Endothelial cell (in vitro differentiated cells): ENCODE results near the gene MINK1. TPM values are rescaled to one million over a fixed set of nuclear protein-coding genes. Genes with fewer than 3 reads are reported as not detected.

Source experiments
- DNase-seq: peaks from one replicate; pipeline ENCODE4 v3.0.0; 2021; ENCODE audit warnings: low spot score
- H3K27ac Mint-ChIP-seq: one replicate; pipeline ENCODE4 v1.8.0; 2021; ENCODE audit warnings: mixed read lengths, inconsistent platforms; ENCODE audit not compliant: unreplicated experiment
- H3K27me3 Mint-ChIP-seq: one replicate; pipeline ENCODE4 v1.8.0; 2021; ENCODE audit warnings: mild to moderate bottlenecking, moderate library complexity, mixed read lengths, inconsistent platforms; ENCODE audit not compliant: unreplicated experiment
- H3K36me3 Mint-ChIP-seq: one replicate; pipeline ENCODE4 v1.8.0; 2021; ENCODE audit warnings: mild to moderate bottlenecking, low read depth, mixed read lengths, inconsistent platforms; ENCODE audit not compliant: unreplicated experiment
- H3K4me1 Mint-ChIP-seq: one replicate; pipeline ENCODE4 v1.8.0; 2021; ENCODE audit warnings: mild to moderate bottlenecking, mixed read lengths, inconsistent platforms; ENCODE audit not compliant: unreplicated experiment
- H3K4me3 Mint-ChIP-seq: one replicate; pipeline ENCODE4 v1.8.0; 2021; ENCODE audit warnings: mild to moderate bottlenecking, mixed read lengths, inconsistent platforms; ENCODE audit not compliant: unreplicated experiment
- H3K9me3 Mint-ChIP-seq: one replicate; pipeline ENCODE4 v1.8.0; 2021; ENCODE audit warnings: mixed read lengths, inconsistent platforms; ENCODE audit not compliant: unreplicated experiment
- CTCF ChIP-seq: fragments of 200-600 bp; sonication (generic); IDR thresholded peaks from one replicate; pipeline ENCODE4 v1.5.0; 2021; ENCODE audit warnings: antibody characterized with exemption; ENCODE audit not compliant: unreplicated experiment
- total RNA-seq: library from RNA; stranded (reverse); fragmentation: NEBNext Ultra II Directional; extraction: Animal tissue kit (Norgen Biotek cat#: 25700); gene quantifications from one replicate; pipeline ENCODE4 v1.2.1, GENCODE V29; 2021; ENCODE audit not compliant: unreplicated experiment

Gene MINK1
- total RNA-seq, 1 donor from 2014 or later: 176 TPM

- Mint-ChIP-seq H3K27ac (peak overlapping the region; percentile 55), H3K4me1 (peaks cover 48% of the 10 kb centered on the region), H3K4me3 (no peak overlapping the region), H3K9me3 (no peaks in the 10 kb centered on the region), H3K27me3 (peaks cover 8% of the 10 kb centered on the region), H3K36me3 (peaks cover 13% of the 10 kb centered on the region)
- no peak for DNase-seq
- TF ChIP-seq CTCF: no peak
Measured at GRCh38 chr17:4851084-4851483, 17.9 kb downstream of the MINK1 start.

GRCh38 chr17:4852567-4853207 lies 19.5 kb downstream of the MINK1 start:
- Mint-ChIP-seq H3K4me1 (peaks cover 60% of the 10 kb centered on the region), H3K27me3 (peaks cover 16% of the 10 kb centered on the region), H3K36me3 (peaks cover 16% of the 10 kb centered on the region), H3K4me3 (no peak overlapping the region), H3K9me3 (no peaks in the 10 kb centered on the region), H3K27ac (no peak overlapping the region)
- no peak for TF ChIP-seq CTCF
- no peak for DNase-seq

GRCh38 chr17:4853208-4853671 lies 20.1 kb downstream of the MINK1 start:
- Mint-ChIP-seq H3K27ac (no peak overlapping the region), H3K4me1 (peaks cover 60% of the 10 kb centered on the region), H3K4me3 (no peak overlapping the region), H3K27me3 (peaks cover 17% of the 10 kb centered on the region), H3K36me3 (peaks cover 17% of the 10 kb centered on the region), H3K9me3 (no peaks in the 10 kb centered on the region)
- no peak for TF ChIP-seq CTCF
- DNase-seq: no peak

- Mint-ChIP-seq H3K27ac (peak overlapping the region; percentile 5), H3K9me3 (no peaks in the 10 kb centered on the region), H3K4me3 (no peak overlapping the region), H3K27me3 (peaks cover 17% of the 10 kb centered on the region), H3K36me3 (peaks cover 17% of the 10 kb centered on the region), H3K4me1 (peaks cover 60% of the 10 kb centered on the region)
- DNase-seq: no peak
- no peak for TF ChIP-seq CTCF
Measured at GRCh38 chr17:4854111-4854681, 21.1 kb downstream of the MINK1 start.

- DNase-seq: no peak
- peaks cover 14% of the 10 kb centered on the region for H3K36me3 Mint-ChIP-seq
- H3K4me1 Mint-ChIP-seq: peaks cover 60% of the 10 kb centered on the region
- TF ChIP-seq CTCF: no peak
- H3K9me3 Mint-ChIP-seq: no peaks in the 10 kb centered on the region
- peaks cover 13% of the 10 kb centered on the region for H3K27me3 Mint-ChIP-seq
- peak overlapping the region; percentile 89 for H3K27ac Mint-ChIP-seq
- peak overlapping the region; percentile 24 for H3K4me3 Mint-ChIP-seq
Measured at GRCh38 chr17:4856271-4856936, 23.3 kb downstream of the MINK1 start.
